Liver (tissue), 9 donors: Measurements from ENCODE around the gene GRK5. TPM values are rescaled to one million over a fixed set of nuclear protein-coding genes. Genes with fewer than 3 reads are reported as not detected.

Source experiments
- DNase-seq: peaks from one replicate; pipeline ENCODE4 v3.0.0-alpha.2; 2017; ENCODE audit warnings: low spot score
- H3K27ac ChIP-seq, 2 donors: one replicate each; pipeline ENCODE4 v1.7.0; 2013; ENCODE audit warnings: inconsistent platforms in 2 of 2, low read length in 2 of 2, control low read depth in 1 of 2, low read depth in 1 of 2, mild to moderate bottlenecking in 1 of 2
- H3K27me3 ChIP-seq, 4 donors: one replicate each; pipeline versions ENCODE4 v1.6.1 to v1.7.0; 2013; ENCODE audit warnings: low read length in 3 of 4, inconsistent platforms in 1 of 4, mild to moderate bottlenecking in 1 of 4, moderate library complexity in 1 of 4; ENCODE audit not compliant: control insufficient read depth in 4 of 4, insufficient read depth in 4 of 4
- H3K36me3 ChIP-seq, 4 donors: one replicate each; pipeline versions ENCODE4 v1.6.1 to v1.7.0; 2013; ENCODE audit warnings: low read length in 3 of 4, mild to moderate bottlenecking in 3 of 4, low read depth in 1 of 4, moderate library complexity in 1 of 4; ENCODE audit not compliant: control insufficient read depth in 4 of 4, insufficient read depth in 3 of 4
- H3K4me1 ChIP-seq, 4 donors: one replicate each; pipeline versions ENCODE4 v1.6.1 to v1.7.0; 2013; ENCODE audit warnings: low read length in 3 of 4, mild to moderate bottlenecking in 3 of 4, moderate library complexity in 1 of 4; ENCODE audit not compliant: control insufficient read depth in 4 of 4, insufficient read depth in 4 of 4
- H3K4me3 ChIP-seq, 3 donors: one replicate each; pipeline versions ENCODE4 v1.6.1 to v1.7.0; 2013; ENCODE audit warnings: low read length in 3 of 3, control low read depth in 1 of 3, low read depth in 1 of 3, mild to moderate bottlenecking in 1 of 3
- H3K9ac ChIP-seq, 2 donors: one replicate each; pipeline ENCODE4 v1.7.0; 2013; ENCODE audit warnings: low read length in 2 of 2, mild to moderate bottlenecking in 2 of 2, moderate library complexity in 2 of 2, control low read depth in 1 of 2, low read depth in 1 of 2
- H3K9me3 ChIP-seq, 4 donors: one replicate each; pipeline versions ENCODE4 v1.6.1 to v1.7.0; 2013; ENCODE audit warnings: low read length in 3 of 4; ENCODE audit not compliant: control insufficient read depth in 4 of 4
- ATF3 ChIP-seq: IDR thresholded peaks from 2 replicates; pipeline ENCODE4 v1.6.1; 2016; ENCODE audit warnings: antibody characterized with exemption
- EGR1 ChIP-seq, 2 donors: IDR thresholded peaks; 2 replicates each; pipeline ENCODE4 v1.6.1; 2016 to 2018; ENCODE audit warnings: antibody characterized with exemption in 2 of 2, low read depth in 2 of 2
- FOXA1 ChIP-seq: IDR thresholded peaks from 2 replicates; pipeline ENCODE4 v1.6.1; 2016; ENCODE audit warnings: antibody characterized with exemption
- FOXA2 ChIP-seq: IDR thresholded peaks from 2 replicates; pipeline ENCODE4 v1.6.1; 2016; ENCODE audit warnings: antibody characterized with exemption
- GABPA ChIP-seq, 2 donors: IDR thresholded peaks in 1 of 2; conservative IDR thresholded peaks in 1 of 2; 2 replicates each; pipeline ENCODE4 v1.6.1; 2016; ENCODE audit warnings: antibody characterized with exemption in 2 of 2, mild to moderate bottlenecking in 1 of 2, moderate library complexity in 1 of 2
- HNF4A ChIP-seq, 2 donors: conservative IDR thresholded peaks; 2 replicates each; pipeline ENCODE4 v1.6.1; 2016; ENCODE audit warnings: antibody characterized with exemption in 2 of 2, mild to moderate bottlenecking in 2 of 2
- HNF4G ChIP-seq: IDR thresholded peaks from 2 replicates; pipeline ENCODE4 v1.6.1; 2016; ENCODE audit warnings: antibody characterized with exemption
- JUND ChIP-seq, 2 donors: IDR thresholded peaks; 2 replicates each; pipeline ENCODE4 v1.6.1; 2016; ENCODE audit warnings: antibody characterized with exemption in 2 of 2
- MAX ChIP-seq: IDR thresholded peaks from 2 replicates; pipeline ENCODE4 v1.6.1; 2016; ENCODE audit warnings: antibody characterized with exemption
- NR2F2 ChIP-seq: IDR thresholded peaks from 2 replicates; pipeline ENCODE4 v1.6.1; 2016; ENCODE audit warnings: antibody characterized with exemption
- RAD21 ChIP-seq, 2 donors: IDR thresholded peaks; 2 replicates each; pipeline ENCODE4 v1.6.1; 2016; ENCODE audit warnings: antibody characterized with exemption in 2 of 2, mild to moderate bottlenecking in 2 of 2
- RXRA ChIP-seq, 2 donors: IDR thresholded peaks; 2 replicates each; pipeline ENCODE4 v1.6.1; 2017 to 2018; ENCODE audit warnings: antibody characterized with exemption in 2 of 2, mild to moderate bottlenecking in 1 of 2
- SP1 ChIP-seq: IDR thresholded peaks from 2 replicates; pipeline ENCODE4 v1.6.1; 2018; ENCODE audit warnings: antibody characterized with exemption, mild to moderate bottlenecking
- TAF1 ChIP-seq: conservative IDR thresholded peaks from 2 replicates; pipeline ENCODE4 v1.6.1; 2016; ENCODE audit warnings: antibody characterized with exemption, mild to moderate bottlenecking
- YY1 ChIP-seq: IDR thresholded peaks from 2 replicates; pipeline ENCODE4 v1.6.1; 2016; ENCODE audit warnings: antibody characterized with exemption, mild to moderate bottlenecking
- WGBS: extraction: QIAGEN DNeasy Blood & Tissue Kit; methylation state at CpG from one replicate; pipeline ENCODE4 v1.1.7; 2013; 5-methylcytosine and 5-hydroxymethylcytosine counted together
- polyA plus RNA-seq, 2 donors: library from polyadenylated mRNA; stranded (reverse) in 1 of 2; unstranded in 1 of 2; fragments of 200-250 nt in 1 of 2; fragments of >200 nt in 1 of 2; fragmentation: Nextera tagmentation in 1 of 2; extraction: Ambion mirVana in 1 of 2; gene quantifications; one replicate each; pipeline versions ENCODE4 v1.2.1 to v1.2.3, GENCODE V29; 2013 to 2015
- total RNA-seq, 2 donors: library from RNA; depleted of rRNA; stranded (reverse); fragments of >200 nt; gene quantifications; one replicate each; pipeline ENCODE4 v1.2.3, GENCODE V29; 2014
- TF ChIP-seq, protein P1 (sequence below): IDR thresholded peaks from 2 replicates; pipeline ENCODE4 v1.6.1; 2016; ENCODE audit warnings: antibody characterized with exemption
- TF ChIP-seq, protein P2 (sequence below): fragments of 150-350 bp; IDR thresholded peaks from 2 replicates; pipeline ENCODE4 v1.5.1; 2017; ENCODE audit warnings: improper control_type of control experiment, low read depth, low read length; ENCODE audit not compliant: missing input control
- TF ChIP-seq, protein P3 (sequence below): IDR thresholded peaks from 2 replicates; pipeline ENCODE4 v1.6.1; 2016; ENCODE audit warnings: antibody characterized with exemption, mild to moderate bottlenecking
- donor health status: healthy.
- donor health status: healthy.
- donor health status: healthy.
- donor health status: healthy.
- donor health status: healthy.

GRK5 gene
- total and polyA plus RNA-seq, 4 donors = 2.1 to 6.6 (median 5.1) TPM

- Histone ChIP-seq H3K9ac (no peak overlapping the region), H3K4me1 (peaks cover 0 to 12% (median 5%) of the 10 kb centered on the region in 4 donors), H3K27me3 (no peaks in the 10 kb centered on the region), H3K4me3 (no peak overlapping the region), H3K36me3 (no peaks in the 10 kb centered on the region), H3K27ac (no peak overlapping the region), H3K9me3 (no peaks in the 10 kb centered on the region)
- TF ChIP-seq TAF1 = no peak
- TF ChIP-seq YY1 = no peak
- TF ChIP-seq FOXA2 = no peak
- TF ChIP-seq JUND (IDR thresholded peaks at IDR 0.05) = no peak
- TF ChIP-seq EGR1 (IDR thresholded peaks at IDR 0.05; ENCODE audit: low read depth in 2 of 2) = no peak
- no peak for TF ChIP-seq HNF4A (conservative IDR thresholded peaks at IDR 0.05)
- TF ChIP-seq MAX = no peak
- TF ChIP-seq, protein P1, sequence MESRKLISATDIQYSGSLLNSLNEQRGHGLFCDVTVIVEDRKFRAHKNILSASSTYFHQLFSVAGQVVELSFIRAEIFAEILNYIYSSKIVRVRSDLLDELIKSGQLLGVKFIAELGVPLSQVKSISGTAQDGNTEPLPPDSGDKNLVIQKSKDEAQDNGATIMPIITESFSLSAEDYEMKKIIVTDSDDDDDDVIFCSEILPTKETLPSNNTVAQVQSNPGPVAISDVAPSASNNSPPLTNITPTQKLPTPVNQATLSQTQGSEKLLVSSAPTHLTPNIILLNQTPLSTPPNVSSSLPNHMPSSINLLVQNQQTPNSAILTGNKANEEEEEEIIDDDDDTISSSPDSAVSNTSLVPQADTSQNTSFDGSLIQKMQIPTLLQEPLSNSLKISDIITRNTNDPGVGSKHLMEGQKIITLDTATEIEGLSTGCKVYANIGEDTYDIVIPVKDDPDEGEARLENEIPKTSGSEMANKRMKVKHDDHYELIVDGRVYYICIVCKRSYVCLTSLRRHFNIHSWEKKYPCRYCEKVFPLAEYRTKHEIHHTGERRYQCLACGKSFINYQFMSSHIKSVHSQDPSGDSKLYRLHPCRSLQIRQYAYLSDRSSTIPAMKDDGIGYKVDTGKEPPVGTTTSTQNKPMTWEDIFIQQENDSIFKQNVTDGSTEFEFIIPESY = no peak
- no peak for TF ChIP-seq FOXA1
- TF ChIP-seq, protein P2, sequence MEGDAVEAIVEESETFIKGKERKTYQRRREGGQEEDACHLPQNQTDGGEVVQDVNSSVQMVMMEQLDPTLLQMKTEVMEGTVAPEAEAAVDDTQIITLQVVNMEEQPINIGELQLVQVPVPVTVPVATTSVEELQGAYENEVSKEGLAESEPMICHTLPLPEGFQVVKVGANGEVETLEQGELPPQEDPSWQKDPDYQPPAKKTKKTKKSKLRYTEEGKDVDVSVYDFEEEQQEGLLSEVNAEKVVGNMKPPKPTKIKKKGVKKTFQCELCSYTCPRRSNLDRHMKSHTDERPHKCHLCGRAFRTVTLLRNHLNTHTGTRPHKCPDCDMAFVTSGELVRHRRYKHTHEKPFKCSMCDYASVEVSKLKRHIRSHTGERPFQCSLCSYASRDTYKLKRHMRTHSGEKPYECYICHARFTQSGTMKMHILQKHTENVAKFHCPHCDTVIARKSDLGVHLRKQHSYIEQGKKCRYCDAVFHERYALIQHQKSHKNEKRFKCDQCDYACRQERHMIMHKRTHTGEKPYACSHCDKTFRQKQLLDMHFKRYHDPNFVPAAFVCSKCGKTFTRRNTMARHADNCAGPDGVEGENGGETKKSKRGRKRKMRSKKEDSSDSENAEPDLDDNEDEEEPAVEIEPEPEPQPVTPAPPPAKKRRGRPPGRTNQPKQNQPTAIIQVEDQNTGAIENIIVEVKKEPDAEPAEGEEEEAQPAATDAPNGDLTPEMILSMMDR = no peak
- no peak for TF ChIP-seq NR2F2
- TF ChIP-seq, protein P3, sequence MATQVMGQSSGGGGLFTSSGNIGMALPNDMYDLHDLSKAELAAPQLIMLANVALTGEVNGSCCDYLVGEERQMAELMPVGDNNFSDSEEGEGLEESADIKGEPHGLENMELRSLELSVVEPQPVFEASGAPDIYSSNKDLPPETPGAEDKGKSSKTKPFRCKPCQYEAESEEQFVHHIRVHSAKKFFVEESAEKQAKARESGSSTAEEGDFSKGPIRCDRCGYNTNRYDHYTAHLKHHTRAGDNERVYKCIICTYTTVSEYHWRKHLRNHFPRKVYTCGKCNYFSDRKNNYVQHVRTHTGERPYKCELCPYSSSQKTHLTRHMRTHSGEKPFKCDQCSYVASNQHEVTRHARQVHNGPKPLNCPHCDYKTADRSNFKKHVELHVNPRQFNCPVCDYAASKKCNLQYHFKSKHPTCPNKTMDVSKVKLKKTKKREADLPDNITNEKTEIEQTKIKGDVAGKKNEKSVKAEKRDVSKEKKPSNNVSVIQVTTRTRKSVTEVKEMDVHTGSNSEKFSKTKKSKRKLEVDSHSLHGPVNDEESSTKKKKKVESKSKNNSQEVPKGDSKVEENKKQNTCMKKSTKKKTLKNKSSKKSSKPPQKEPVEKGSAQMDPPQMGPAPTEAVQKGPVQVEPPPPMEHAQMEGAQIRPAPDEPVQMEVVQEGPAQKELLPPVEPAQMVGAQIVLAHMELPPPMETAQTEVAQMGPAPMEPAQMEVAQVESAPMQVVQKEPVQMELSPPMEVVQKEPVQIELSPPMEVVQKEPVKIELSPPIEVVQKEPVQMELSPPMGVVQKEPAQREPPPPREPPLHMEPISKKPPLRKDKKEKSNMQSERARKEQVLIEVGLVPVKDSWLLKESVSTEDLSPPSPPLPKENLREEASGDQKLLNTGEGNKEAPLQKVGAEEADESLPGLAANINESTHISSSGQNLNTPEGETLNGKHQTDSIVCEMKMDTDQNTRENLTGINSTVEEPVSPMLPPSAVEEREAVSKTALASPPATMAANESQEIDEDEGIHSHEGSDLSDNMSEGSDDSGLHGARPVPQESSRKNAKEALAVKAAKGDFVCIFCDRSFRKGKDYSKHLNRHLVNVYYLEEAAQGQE = no peak
- no peak for TF ChIP-seq GABPA (IDR thresholded peaks at IDR 0.05 in 1 of 2, conservative IDR thresholded peaks at IDR 0.05 in 1 of 2)
- TF ChIP-seq HNF4G = no peak
- no peak for TF ChIP-seq RXRA (IDR thresholded peaks at IDR 0.05)
- no peak for TF ChIP-seq ATF3
- no peak for TF ChIP-seq SP1
- TF ChIP-seq RAD21 (IDR thresholded peaks at IDR 0.05) = no peak
- WGBS = 96% methylated on average over 9 of the region's 9 CpGs
- DNase-seq = no peak
Observed at GRCh38 chr10:119339109-119339508, 131.7 kb downstream of the GRK5 start.
